Smooth muscle cell (in vitro differentiated cells): ENCODE results near the gene PRDM16. TPM values are rescaled to one million over a fixed set of nuclear protein-coding genes. Genes with fewer than 3 reads are reported as not detected.

Experiments
- DNase-seq: peaks from one replicate; lab custom pipeline; 2025; ENCODE audit not compliant: unreplicated experiment; lab: John Stamatoyannopoulos, UW
- H2AFZ ChIP-seq: fragments of 200-600 bp; sonication (generic); 2 replicates; pipeline ENCODE4 v1.6.0; 2016; ENCODE audit warnings: antibody characterized with exemption, low read depth, mild to moderate bottlenecking
- H3F3A ChIP-seq: fragments of 200-600 bp; sonication (generic); 2 replicates; pipeline ENCODE4 v1.6.0; 2017; ENCODE audit warnings: antibody characterized with exemption, low read depth
- H3K27ac ChIP-seq: fragments of 200-600 bp; sonication (generic); 2 replicates; pipeline ENCODE4 v1.5.1; 2016; ENCODE audit warnings: low read depth, mild to moderate bottlenecking
- H3K27me3 ChIP-seq: fragments of 200-600 bp; sonication (generic); 2 replicates; pipeline ENCODE4 v1.6.1; 2016; ENCODE audit warnings: low read depth, mild to moderate bottlenecking
- H3K36me3 ChIP-seq: fragments of 200-600 bp; sonication (generic); 2 replicates; pipeline ENCODE4 v1.5.1; 2016; ENCODE audit warnings: low read depth
- H3K4me1 ChIP-seq: fragments of 200-600 bp; sonication (generic); 2 replicates; pipeline ENCODE4 v1.5.1; 2016; ENCODE audit warnings: low read depth
- H3K4me2 ChIP-seq: fragments of 200-600 bp; sonication (generic); 2 replicates; pipeline ENCODE4 v1.6.0; 2016; ENCODE audit warnings: mild to moderate bottlenecking
- H3K4me3 ChIP-seq: fragments of 200-600 bp; sonication (generic); 2 replicates; pipeline ENCODE4 v1.5.1; 2016; ENCODE audit warnings: mild to moderate bottlenecking
- H3K79me2 ChIP-seq: fragments of 200-600 bp; sonication (generic); 2 replicates; pipeline ENCODE4 v1.6.0; 2016; ENCODE audit warnings: low read depth, mild to moderate bottlenecking
- H3K9ac ChIP-seq: fragments of 200-600 bp; sonication (generic); 2 replicates; pipeline ENCODE4 v1.6.0; 2016; ENCODE audit warnings: low read depth
- H3K9me3 ChIP-seq: fragments of 200-600 bp; sonication (generic); replicated peaks from 2 replicates; pipeline ENCODE4 v1.5.1; 2016; ENCODE audit warnings: low read depth
- H4K20me1 ChIP-seq: fragments of 200-600 bp; sonication (generic); 2 replicates; pipeline ENCODE4 v1.6.0; 2016; ENCODE audit warnings: low read depth
- WGBS: methylation state at CpG from one replicate; pipeline ENCODE4 v1.1.7; 2016; ENCODE audit warnings: low lambda C conversion rate; 5-methylcytosine and 5-hydroxymethylcytosine counted together
- polyA plus RNA-seq: library from polyadenylated mRNA; unstranded; fragments of >200 nt; fragmentation: Nextera tagmentation; extraction: Ambion mirVana; gene quantifications from 2 replicates; pipeline ENCODE4 v1.2.1, GENCODE V29; 2016
- total RNA-seq: library from RNA; depleted of rRNA; stranded (reverse); fragments of >200 nt; gene quantifications from 2 replicates; pipeline ENCODE4 v1.2.3, GENCODE V29; 2014
- TF ChIP-seq, protein P1 (sequence below): fragments of 200-600 bp; sonication (generic); IDR thresholded peaks from 2 replicates; pipeline ENCODE4 v1.5.1; 2017; ENCODE audit warnings: borderline replicate concordance, mild to moderate bottlenecking, antibody characterized with exemption; ENCODE audit not compliant: insufficient read depth, poor library complexity, severe bottlenecking

PRDM16 gene
- total and polyA plus RNA-seq, 2 experiments from 2014 or later: 0.72 to 1.3 TPM

DNA sequence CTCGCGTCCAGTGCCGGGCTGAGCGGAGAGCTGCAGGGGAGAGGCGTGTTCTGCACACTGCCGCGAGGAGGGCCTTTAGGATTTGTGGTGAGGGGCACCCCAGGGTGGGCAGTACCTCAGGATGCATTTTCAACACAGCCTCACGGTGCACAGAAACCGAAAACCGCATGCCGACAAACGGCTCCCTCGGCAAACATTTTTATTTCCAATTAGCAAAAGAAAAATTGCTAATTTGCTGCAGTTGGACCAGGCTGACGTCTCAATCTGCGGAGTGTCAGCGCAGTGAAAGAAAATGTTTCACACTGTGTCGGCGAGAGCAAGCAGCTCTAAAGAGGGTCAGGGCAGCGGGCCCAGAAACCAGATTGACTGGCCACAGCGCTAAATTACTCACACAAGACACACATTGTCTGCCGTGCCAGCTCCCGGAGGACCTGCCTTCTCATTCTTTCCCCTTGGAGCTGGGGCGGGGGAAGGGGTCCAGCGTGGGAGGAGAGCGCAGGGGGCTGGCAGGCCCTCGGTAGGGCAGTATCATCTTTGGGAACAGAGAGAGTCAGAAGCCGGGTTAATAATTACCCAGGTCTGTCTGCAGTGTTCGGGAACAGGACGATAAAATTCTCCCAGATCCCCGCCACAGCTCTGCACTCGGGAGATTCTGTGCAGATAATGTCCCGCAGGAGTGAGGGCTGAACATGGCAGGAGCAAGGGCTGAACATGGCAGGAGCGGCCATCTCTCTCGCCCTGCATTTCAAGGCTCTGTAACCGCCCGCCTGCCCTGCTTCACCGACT lies 150.2 kb downstream of the PRDM16 start:
- Histone ChIP-seq H3K4me2 (no peak overlapping the region), H3K9me3 (no peaks in the 10 kb centered on the region), H3K36me3 (no peaks in the 10 kb centered on the region), H3K4me3 (no peak overlapping the region), H3K27ac (no peak overlapping the region), H3K9ac (no peak overlapping the region), H3K4me1 (peaks cover 19% of the 10 kb centered on the region), H3K27me3 (no peaks in the 10 kb centered on the region), H3K79me2 (no peaks in the 10 kb centered on the region), H3F3A (no peaks in the 10 kb centered on the region), H4K20me1 (no peaks in the 10 kb centered on the region), H2AFZ (no peak overlapping the region)
- WGBS: 75% methylated on average over 37 of the region's 37 CpGs
- TF ChIP-seq, protein P1, sequence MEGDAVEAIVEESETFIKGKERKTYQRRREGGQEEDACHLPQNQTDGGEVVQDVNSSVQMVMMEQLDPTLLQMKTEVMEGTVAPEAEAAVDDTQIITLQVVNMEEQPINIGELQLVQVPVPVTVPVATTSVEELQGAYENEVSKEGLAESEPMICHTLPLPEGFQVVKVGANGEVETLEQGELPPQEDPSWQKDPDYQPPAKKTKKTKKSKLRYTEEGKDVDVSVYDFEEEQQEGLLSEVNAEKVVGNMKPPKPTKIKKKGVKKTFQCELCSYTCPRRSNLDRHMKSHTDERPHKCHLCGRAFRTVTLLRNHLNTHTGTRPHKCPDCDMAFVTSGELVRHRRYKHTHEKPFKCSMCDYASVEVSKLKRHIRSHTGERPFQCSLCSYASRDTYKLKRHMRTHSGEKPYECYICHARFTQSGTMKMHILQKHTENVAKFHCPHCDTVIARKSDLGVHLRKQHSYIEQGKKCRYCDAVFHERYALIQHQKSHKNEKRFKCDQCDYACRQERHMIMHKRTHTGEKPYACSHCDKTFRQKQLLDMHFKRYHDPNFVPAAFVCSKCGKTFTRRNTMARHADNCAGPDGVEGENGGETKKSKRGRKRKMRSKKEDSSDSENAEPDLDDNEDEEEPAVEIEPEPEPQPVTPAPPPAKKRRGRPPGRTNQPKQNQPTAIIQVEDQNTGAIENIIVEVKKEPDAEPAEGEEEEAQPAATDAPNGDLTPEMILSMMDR: no peak
- no peak for DNase-seq

DNA sequence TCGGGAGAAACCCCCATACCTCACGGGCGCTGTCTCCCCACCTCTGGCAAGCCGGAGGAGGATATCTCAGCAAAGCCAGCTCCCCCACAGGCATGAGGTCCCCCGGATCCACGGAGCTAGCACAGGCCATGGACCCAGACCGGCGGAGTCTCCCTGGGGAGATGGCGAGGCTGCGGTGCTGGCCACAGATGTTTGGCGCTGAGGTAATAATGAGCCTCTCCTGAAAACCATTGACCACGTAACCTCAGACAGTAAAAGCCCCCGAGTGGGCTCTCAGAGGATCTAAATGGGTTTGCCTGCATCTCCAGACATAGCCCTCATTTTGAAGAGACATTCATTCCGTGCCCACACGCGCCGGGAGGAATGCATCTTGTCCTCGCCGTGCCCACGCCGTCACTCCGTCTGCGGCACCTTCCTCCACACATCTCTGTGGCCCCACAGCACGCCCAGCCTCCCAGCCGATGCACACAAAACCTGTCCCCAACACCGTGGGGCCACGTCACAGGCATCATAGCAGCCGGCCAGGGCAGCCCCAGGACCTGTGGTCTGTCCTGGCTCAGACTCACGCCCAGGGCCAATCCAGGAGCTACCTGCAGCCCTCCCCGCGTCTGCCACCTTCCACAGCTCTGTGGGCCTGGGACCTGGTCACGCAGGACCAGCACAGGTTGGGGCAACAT lies 150.9 kb downstream of the PRDM16 start:
- no peak for DNase-seq
- H3F3A ChIP-seq: no peaks in the 10 kb centered on the region
- TF ChIP-seq, protein P1: no peak
- H3K27ac ChIP-seq: no peak overlapping the region
- no peaks in the 10 kb centered on the region for H3K27me3 ChIP-seq
- no peak overlapping the region for H3K9ac ChIP-seq
- H3K4me3 ChIP-seq: no peak overlapping the region
- no peak overlapping the region for H3K4me2 ChIP-seq
- no peaks in the 10 kb centered on the region for H3K9me3 ChIP-seq
- H3K36me3 ChIP-seq: no peaks in the 10 kb centered on the region
- H3K79me2 ChIP-seq: no peaks in the 10 kb centered on the region
- no peak overlapping the region for H2AFZ ChIP-seq
- peaks cover 19% of the 10 kb centered on the region for H3K4me1 ChIP-seq
- no peaks in the 10 kb centered on the region for H4K20me1 ChIP-seq
- 97% methylated on average over 32 of the region's 32 CpGs for WGBS

GRCh38 chr1:3221112-3222041 lies 152.4 kb downstream of the PRDM16 start:
- H3K9me3 ChIP-seq: no peaks in the 10 kb centered on the region
- H2AFZ ChIP-seq: no peak overlapping the region
- H3K27me3 ChIP-seq: no peaks in the 10 kb centered on the region
- TF ChIP-seq, protein P1: no peak
- no peak overlapping the region for H3K27ac ChIP-seq
- peaks cover 19% of the 10 kb centered on the region for H3K4me1 ChIP-seq
- 85% methylated on average over 24 of the region's 24 CpGs for WGBS
- H3K4me2 ChIP-seq: no peak overlapping the region
- no peaks in the 10 kb centered on the region for H3K36me3 ChIP-seq
- DNase-seq: no peak
- H3K9ac ChIP-seq: no peak overlapping the region
- H3K4me3 ChIP-seq: no peak overlapping the region
- no peaks in the 10 kb centered on the region for H4K20me1 ChIP-seq
- no peaks in the 10 kb centered on the region for H3F3A ChIP-seq
- H3K79me2 ChIP-seq: no peaks in the 10 kb centered on the region
